ENCODE results near the gene ST6GALNAC5. TPM values are rescaled to one million over a fixed set of nuclear protein-coding genes. Genes with fewer than 3 reads are reported as not detected.

Gene ST6GALNAC5
- total RNA-seq, 4 donors from 2014 or later = not detected

DNA sequence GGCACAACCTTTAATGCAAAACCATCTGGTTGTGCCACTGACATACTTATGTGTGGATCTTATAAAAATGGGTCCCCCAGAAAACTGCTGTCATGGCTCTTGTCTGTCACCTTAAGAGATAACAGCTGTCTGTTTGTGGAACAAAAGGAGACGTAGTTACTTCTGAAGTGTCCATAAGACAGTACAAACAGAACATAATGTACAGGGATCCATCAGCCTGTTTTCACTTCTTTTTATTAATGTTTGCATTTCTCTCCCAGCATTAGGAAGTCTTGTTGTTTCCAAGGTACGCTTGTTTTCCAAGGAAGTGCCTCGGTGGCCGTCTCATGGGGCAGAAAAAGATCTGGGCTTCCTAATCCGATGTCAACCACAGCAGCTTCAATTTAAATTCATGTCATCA is 11.2 kb upstream of the ST6GALNAC5 start:
- TF ChIP-seq, protein P1, sequence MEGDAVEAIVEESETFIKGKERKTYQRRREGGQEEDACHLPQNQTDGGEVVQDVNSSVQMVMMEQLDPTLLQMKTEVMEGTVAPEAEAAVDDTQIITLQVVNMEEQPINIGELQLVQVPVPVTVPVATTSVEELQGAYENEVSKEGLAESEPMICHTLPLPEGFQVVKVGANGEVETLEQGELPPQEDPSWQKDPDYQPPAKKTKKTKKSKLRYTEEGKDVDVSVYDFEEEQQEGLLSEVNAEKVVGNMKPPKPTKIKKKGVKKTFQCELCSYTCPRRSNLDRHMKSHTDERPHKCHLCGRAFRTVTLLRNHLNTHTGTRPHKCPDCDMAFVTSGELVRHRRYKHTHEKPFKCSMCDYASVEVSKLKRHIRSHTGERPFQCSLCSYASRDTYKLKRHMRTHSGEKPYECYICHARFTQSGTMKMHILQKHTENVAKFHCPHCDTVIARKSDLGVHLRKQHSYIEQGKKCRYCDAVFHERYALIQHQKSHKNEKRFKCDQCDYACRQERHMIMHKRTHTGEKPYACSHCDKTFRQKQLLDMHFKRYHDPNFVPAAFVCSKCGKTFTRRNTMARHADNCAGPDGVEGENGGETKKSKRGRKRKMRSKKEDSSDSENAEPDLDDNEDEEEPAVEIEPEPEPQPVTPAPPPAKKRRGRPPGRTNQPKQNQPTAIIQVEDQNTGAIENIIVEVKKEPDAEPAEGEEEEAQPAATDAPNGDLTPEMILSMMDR (IDR thresholded peaks at IDR 0.05; ENCODE audit: low read depth) = no peak

DNA sequence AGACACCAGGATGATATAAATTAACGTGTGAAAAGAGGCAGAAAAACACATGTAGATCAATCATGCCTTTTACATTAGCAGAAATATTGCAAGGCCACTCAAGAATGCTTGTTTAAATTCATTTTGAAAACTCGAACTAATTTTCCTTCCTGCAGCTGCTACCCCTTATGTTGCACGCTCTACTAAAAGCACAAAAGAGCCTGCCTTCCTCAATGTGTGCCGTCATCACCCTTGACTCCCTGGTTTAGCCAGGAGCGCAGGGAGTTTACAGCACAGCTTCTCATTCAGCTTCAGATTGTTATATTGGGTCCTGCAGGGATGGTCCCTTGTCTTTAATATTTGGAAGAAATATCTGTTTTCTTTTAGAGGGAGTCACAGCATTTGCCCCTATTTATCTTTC is 10.1 kb upstream of the ST6GALNAC5 start:
- TF ChIP-seq, protein P1 (IDR thresholded peaks at IDR 0.05; ENCODE audit: low read depth) = no peak

DNA sequence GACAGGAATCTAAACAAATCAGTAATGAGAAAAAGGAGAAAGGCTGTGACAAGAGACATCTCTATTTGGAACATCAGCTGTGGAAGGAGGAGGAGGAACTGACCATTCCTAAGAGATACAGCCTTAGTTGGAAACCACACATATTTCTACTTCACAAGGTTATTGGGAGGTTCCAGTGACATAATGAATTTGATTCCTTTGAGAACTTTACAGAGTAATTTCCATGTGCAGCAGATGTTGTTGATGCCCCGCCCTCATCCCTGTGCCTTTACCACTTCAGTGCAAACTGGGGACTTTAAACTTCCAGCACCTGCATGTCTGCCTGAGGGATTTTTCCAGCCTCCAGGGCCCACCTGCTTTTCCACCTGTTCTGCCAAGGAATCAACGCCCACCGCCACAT is 9.3 kb upstream of the ST6GALNAC5 start:
- TF ChIP-seq, protein P1 (IDR thresholded peaks at IDR 0.05; ENCODE audit: low read depth) = no peak

DNA sequence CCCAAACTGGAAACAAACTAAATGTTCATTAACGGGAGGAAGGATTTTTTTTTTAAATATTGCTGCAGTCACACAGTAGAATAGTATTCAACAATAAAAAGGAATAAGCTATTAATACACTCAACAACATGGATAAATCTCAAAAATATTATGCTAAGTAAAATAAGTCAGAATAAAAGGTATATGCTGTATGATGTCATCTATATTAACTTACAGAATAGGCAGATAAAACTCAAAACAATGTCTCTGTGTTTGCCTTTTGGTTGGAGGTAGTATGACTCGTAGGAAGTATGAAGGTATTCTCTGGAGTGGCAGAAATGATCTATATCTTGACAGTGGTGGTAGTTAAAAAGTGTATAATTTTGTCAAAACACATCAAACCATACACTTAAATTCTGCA is 6.1 kb upstream of the ST6GALNAC5 start:
- TF ChIP-seq, protein P1 (IDR thresholded peaks at IDR 0.05; ENCODE audit: low read depth) = no peak

DNA sequence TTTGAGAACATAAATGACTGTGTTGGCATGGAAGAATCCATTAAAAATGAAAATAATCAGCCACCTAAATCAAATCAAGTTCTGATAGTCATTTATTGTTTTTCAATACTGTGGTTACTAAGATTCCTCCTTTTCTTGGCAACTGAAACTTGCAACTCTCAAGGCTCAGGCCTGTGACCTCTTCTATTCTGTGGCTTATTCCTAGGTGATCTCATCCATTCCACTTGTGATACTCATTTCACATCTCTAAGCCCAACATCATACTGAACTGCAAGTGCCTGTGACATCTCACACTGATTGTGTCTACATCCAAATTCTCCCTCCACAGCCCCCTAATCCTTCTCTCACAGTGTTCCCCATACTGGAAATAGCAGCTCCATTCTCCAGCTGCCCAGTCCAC is 4.8 kb upstream of the ST6GALNAC5 start:
- TF ChIP-seq, protein P1 (IDR thresholded peaks at IDR 0.05; ENCODE audit: low read depth) = no peak

DNA sequence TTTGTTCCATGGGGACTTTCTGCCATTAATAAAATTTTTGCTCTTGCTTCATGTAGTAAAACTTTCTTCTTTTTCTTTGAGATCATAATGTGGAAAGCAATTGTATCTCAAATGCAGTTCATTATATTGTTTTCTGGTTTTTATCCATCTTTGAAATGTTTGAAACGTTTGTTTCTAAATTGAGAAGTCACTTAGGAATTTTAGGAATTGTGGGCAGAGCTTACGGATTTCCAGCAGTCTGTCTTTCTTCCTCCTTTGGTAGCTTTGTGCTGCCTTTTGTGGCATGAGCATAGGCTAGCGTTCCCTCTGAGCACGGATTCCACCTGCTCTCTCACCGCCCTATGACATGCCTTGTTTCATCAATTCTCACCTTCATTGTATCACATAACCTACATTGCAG is 2.9 kb upstream of the ST6GALNAC5 start:
- TF ChIP-seq, protein P1 (IDR thresholded peaks at IDR 0.05; ENCODE audit: low read depth) = no peak

DNA sequence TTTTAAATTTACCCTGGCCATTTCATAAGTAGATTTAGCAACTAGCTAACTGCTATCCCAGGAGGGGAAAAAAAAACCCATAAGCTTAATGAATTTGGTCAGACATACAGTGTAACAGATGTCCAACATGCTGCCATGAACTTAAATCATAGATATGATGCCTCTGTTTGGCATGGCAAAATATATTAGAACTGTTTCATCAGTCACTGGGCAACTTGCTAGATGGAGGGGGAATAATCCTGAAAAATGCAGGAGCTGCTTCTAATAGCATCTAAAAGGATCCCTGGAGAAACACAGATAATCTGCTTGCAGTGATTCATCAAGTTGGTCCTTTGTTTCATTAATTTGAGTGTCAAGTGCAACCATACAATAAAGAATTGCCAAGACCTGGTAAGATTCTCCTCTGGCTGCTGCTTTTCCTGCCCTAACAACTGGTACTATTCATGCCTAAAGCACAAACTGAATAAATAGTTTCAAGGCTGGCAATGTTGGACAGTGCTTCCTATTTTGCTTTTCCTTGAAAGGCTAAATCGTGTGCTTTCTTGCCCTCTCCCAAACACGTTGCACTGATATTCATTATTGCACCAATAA is 1.5 kb upstream of the ST6GALNAC5 start:
- TF ChIP-seq, protein P1 (IDR thresholded peaks at IDR 0.05; ENCODE audit: low read depth) = no peak
